GM23338 (cell line): ENCODE data around the gene GDI2.

Experiments
- CTCF ChIP-seq, 2 experiments: fragments of 200-600 bp in 1 of 2; sonication (generic) in 1 of 2; conservative IDR thresholded peaks; 2 replicates each; pipeline versions ENCODE4 v1.5.1 to v1.6.1; 2016 to 2017; ENCODE audit warnings: antibody characterized with exemption in 2 of 2, low read depth in 2 of 2, mild to moderate bottlenecking in 2 of 2, moderate library complexity in 1 of 2
- EZH2 ChIP-seq: fragments of 200-600 bp; sonication (generic); IDR thresholded peaks from one replicate; pipeline ENCODE4 v1.8.0; 2017; ENCODE audit warnings: antibody characterized with exemption, mild to moderate bottlenecking, low read depth; ENCODE audit not compliant: unreplicated experiment
- EZH2phosphoT487 ChIP-seq: fragments of 200-600 bp; sonication (generic); IDR thresholded peaks from one replicate; pipeline ENCODE4 v1.8.1; 2018; ENCODE audit warnings: antibody characterized with exemption; ENCODE audit not compliant: unreplicated experiment
- JUNB ChIP-seq: IDR thresholded peaks from one replicate; pipeline ENCODE4 v1.6.1; 2016; ENCODE audit warnings: antibody characterized with exemption; ENCODE audit not compliant: unreplicated experiment
- POLR2AphosphoS5 ChIP-seq: IDR thresholded peaks from 2 replicates; pipeline ENCODE4 v1.6.1; 2016; ENCODE audit warnings: antibody characterized with exemption, low read depth
- REST ChIP-seq: IDR thresholded peaks from one replicate; pipeline ENCODE4 v1.6.1; 2018; ENCODE audit warnings: antibody characterized with exemption; ENCODE audit not compliant: unreplicated experiment
- ZNF114 ChIP-seq: fragments of 250-450 bp; sonication (Bioruptor Pico); IDR thresholded peaks from 2 replicates; pipeline ENCODE4 v1.5.0; 2020; ENCODE audit warnings: mild to moderate bottlenecking, moderate library complexity
- TF ChIP-seq, protein P1 (sequence below): fragments of 250-450 bp; sonication (Bioruptor Pico); IDR thresholded peaks from 2 replicates; pipeline ENCODE4 v1.5.0; 2020; ENCODE audit warnings: mild to moderate bottlenecking, moderate library complexity

DNA sequence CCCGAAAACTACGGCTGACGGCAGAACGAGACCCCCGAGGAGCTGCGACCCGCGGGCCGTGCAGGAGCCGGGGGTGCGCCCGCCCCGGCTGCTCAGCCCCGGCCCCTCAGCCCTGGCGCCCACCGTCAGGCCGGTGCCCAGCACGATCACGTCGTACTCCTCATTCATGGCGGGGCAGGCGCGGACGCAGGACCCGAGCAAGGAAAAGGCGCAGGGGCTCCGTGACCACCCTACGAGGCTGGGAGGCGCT is 218 bp downstream of the GDI2 start:
- TF ChIP-seq CTCF (conservative IDR thresholded peaks at IDR 0.05; ENCODE audit: low read depth in 2 of 2), result no peak
- TF ChIP-seq EZH2, result no peak
- TF ChIP-seq JUNB, result no peak
- no peak for TF ChIP-seq REST
- no peak for TF ChIP-seq POLR2AphosphoS5
- TF ChIP-seq EZH2phosphoT487, result no peak
- TF ChIP-seq, protein P1, sequence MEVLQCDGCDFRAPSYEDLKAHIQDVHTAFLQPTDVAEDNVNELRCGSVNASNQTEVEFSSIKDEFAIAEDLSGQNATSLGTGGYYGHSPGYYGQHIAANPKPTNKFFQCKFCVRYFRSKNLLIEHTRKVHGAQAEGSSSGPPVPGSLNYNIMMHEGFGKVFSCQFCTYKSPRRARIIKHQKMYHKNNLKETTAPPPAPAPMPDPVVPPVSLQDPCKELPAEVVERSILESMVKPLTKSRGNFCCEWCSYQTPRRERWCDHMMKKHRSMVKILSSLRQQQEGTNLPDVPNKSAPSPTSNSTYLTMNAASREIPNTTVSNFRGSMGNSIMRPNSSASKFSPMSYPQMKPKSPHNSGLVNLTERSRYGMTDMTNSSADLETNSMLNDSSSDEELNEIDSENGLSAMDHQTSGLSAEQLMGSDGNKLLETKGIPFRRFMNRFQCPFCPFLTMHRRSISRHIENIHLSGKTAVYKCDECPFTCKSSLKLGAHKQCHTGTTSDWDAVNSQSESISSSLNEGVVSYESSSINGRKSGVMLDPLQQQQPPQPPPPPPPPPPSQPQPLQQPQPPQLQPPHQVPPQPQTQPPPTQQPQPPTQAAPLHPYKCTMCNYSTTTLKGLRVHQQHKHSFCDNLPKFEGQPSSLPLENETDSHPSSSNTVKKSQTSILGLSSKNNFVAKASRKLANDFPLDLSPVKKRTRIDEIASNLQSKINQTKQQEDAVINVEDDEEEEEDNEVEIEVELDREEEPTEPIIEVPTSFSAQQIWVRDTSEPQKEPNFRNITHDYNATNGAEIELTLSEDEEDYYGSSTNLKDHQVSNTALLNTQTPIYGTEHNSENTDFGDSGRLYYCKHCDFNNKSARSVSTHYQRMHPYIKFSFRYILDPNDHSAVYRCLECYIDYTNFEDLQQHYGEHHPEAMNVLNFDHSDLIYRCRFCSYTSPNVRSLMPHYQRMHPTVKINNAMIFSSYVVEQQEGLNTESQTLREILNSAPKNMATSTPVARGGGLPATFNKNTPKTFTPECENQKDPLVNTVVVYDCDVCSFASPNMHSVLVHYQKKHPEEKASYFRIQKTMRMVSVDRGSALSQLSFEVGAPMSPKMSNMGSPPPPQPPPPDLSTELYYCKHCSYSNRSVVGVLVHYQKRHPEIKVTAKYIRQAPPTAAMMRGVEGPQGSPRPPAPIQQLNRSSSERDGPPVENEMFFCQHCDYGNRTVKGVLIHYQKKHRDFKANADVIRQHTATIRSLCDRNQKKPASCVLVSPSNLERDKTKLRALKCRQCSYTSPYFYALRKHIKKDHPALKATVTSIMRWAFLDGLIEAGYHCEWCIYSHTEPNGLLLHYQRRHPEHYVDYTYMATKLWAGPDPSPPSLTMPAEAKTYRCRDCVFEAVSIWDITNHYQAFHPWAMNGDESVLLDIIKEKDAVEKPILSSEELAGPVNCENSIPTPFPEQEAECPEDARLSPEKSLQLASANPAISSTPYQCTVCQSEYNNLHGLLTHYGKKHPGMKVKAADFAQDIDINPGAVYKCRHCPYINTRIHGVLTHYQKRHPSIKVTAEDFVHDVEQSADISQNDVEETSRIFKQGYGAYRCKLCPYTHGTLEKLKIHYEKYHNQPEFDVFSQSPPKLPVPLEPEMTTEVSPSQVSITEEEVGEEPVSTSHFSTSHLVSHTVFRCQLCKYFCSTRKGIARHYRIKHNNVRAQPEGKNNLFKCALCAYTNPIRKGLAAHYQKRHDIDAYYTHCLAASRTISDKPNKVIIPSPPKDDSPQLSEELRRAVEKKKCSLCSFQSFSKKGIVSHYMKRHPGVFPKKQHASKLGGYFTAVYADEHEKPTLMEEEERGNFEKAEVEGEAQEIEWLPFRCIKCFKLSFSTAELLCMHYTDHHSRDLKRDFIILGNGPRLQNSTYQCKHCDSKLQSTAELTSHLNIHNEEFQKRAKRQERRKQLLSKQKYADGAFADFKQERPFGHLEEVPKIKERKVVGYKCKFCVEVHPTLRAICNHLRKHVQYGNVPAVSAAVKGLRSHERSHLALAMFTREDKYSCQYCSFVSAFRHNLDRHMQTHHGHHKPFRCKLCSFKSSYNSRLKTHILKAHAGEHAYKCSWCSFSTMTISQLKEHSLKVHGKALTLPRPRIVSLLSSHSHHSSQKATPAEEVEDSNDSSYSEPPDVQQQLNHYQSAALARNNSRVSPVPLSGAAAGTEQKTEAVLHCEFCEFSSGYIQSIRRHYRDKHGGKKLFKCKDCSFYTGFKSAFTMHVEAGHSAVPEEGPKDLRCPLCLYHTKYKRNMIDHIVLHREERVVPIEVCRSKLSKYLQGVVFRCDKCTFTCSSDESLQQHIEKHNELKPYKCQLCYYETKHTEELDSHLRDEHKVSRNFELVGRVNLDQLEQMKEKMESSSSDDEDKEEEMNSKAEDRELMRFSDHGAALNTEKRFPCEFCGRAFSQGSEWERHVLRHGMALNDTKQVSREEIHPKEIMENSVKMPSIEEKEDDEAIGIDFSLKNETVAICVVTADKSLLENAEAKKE (CRISPR knock-in tag), result no peak
- no peak for TF ChIP-seq ZNF114 (CRISPR knock-in tag)
